Naive B cell (primary cell): ENCODE data around the gene UBC. TPM values are rescaled to one million over a fixed set of nuclear protein-coding genes. Genes with fewer than 3 reads are reported as not detected.

Experiments used
- polyA plus RNA-seq, 6 donors: library from polyadenylated mRNA; unstranded; fragments of 300-500 nt; fragmentation: Illumina TruSeq; gene quantifications; one replicate each; pipeline ENCODE4 v1.2.3, GENCODE V29; 2021; ENCODE audit warnings: low read depth in 6 of 6

The UBC gene
- polyA plus RNA-seq, 6 donors from 2014 or later = 741 to 1,939 (median 1,380) TPM

Other genes with a start within 250 kb of the UBC start
- gene SCARB1, start 50.8 kb downstream of the UBC start, polyA plus RNA-seq = 10 to 100 TPM in 4 of 6 donors, 1 to 10 TPM in 2; 4.1 to 20.8 (median 12.1) TPM
- 1 to 10 TPM; 1.2 to 6.8 (median 4.3) TPM for gene DHX37, start 74.5 kb upstream of the UBC start, polyA plus RNA-seq
- 10 to 100 TPM in 2 of 6 donors, 1 to 10 TPM in 4; 4.0 to 12.1 (median 9.2) TPM for gene BRI3BP, start 79.0 kb upstream of the UBC start, polyA plus RNA-seq
- 10 to 100 TPM in 1 of 6 donors, 1 to 10 TPM in 5; 4.9 to 12.1 (median 7.5) TPM for gene AACS, start 150.8 kb upstream of the UBC start, polyA plus RNA-seq